Fibroblast of skin of left quadriceps (primary cell): ENCODE results near the gene C22orf15.

ENCODE experiments used
- DNase-seq, 2 experiments: peaks; one replicate each; pipeline ENCODE4 v3.0.0-alpha.2; 2013; ENCODE audit warnings: low read depth in 2 of 2

C22orf15 gene

DNA sequence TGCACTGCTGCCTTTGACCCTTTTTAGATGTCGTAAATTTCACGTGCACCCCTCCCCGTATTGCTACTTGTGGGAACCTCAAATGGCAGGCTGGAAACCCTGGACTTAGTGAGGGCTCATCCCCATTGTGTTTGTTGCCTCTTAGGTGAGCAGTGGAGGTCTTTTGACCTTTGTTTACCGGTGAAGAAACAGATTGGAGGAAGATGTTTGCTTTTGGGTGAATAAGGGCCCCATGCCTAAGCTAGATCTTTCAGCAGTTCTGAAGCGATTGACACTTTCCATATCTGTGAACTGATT, 24.8 kb downstream of the C22orf15 start:
- DNase-seq: no peak

DNA sequence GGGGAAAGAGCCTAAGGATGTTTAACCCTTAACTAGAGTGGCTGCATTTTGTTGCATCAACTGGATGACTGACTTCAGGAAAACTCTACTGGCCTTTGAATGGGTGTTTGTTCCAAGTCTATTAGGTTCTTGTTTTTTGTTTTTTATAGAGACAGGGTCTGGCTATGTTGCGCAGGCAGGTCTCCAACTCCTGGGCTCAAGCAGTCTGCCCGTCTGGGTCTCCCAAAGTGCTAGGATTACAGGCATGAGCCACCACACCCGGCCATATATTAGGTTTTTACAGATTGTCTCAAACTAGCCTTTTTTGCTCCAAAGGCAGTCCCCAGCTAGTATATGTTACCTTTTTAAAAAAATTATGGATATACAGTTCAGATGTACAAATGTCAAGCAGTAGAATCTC, 25.1 kb downstream of the C22orf15 start:
- DNase-seq: no peak

- DNase-seq: no peak
Observed at GRCh38 chr22:23789121-23789520, 26.3 kb downstream of the C22orf15 start.

- DNase-seq: no peak
Observed at GRCh38 chr22:23789638-23790037, 26.8 kb downstream of the C22orf15 start.

DNA sequence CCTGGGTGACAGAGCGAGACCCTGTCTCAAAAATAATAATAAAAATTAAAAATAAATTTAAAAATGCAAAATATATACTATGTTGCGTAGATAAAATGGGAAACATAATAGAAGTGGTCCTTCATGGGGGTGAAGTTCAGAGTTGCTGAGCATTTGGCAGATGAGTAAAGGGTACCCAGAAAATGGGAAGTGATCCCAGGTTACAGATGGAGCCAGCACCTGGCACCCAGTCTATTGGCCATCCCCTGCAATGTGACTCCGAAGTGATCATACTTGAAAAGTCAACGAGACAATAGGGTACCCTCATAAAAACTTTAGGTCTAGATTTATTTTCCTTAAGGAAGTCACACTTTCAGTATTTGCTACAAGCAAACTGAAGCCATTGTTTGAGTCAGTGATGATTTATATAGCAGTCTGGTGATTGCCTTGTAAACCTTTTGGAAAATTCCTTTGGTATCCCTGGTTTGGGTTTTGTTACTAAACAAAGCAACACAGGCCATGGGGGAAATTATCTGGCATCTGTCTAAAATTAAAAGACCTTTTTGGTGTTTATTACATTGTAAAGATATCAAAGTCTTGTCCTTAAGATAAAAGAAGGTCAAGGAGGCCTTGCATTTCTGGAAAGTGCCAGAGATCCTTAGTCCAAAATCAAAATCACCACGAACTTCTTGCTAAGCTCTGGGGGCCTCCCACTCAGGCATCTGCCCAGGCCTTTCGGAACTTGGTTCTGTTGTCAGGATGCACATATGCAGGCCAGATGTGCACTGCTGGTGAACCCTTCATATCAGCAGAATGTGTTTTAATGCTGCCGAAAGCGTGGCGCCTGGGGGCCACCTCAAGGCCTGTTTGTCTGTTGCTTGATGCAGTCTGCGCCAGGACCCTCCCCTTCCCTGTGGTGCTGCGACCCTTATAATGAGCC, 28.3 kb downstream of the C22orf15 start:
- peak; percentile 68 to 73 for DNase-seq

GRCh38 chr22:23791738-23792645, 29.2 kb downstream of the C22orf15 start:
- no peak for DNase-seq

- no peak for DNase-seq
Observed at GRCh38 chr22:23793326-23793725, 30.5 kb downstream of the C22orf15 start.

GRCh38 chr22:23796461-23796860, 33.7 kb downstream of the C22orf15 start:
- peak; percentile 84 to 87 for DNase-seq

GRCh38 chr22:23800297-23801237, 37.8 kb downstream of the C22orf15 start:
- DNase-seq: no peak

DNA sequence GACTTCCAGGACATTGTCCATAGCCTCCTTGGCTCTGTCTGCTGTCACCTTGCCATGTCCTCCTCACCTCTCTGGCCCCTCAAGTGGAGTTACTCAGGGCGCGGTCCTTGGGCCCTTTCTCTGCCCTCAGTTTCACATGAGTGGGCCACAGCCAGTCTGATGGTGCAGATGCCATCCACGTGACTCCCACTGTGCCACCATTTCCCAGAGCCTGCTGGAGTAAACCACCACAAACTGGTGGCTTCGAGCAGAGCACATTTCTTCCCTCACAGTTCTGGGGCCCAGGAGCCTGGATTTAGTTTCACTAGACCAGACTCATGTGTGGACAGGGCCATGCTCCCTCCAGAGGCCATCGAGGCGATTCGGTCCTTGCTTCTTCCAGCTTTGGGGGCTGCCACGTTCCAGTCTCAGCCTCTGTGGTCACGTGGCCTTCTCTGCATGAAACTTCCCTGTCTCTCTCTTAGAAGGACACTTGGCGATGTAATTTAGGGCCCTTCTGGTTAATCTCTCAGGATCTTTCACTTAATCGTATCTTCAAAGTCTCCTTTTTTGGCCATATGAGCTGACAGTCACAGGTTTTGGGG, 38.5 kb downstream of the C22orf15 start:
- no peak for DNase-seq

- DNase-seq: no peak
Observed at GRCh38 chr22:23801886-23802377, 39.1 kb downstream of the C22orf15 start.

GRCh38 chr22:23803001-23803819, 40.4 kb downstream of the C22orf15 start:
- DNase-seq: no peak

GRCh38 chr22:23804781-23805291, 42.0 kb downstream of the C22orf15 start:
- DNase-seq: no peak

DNA sequence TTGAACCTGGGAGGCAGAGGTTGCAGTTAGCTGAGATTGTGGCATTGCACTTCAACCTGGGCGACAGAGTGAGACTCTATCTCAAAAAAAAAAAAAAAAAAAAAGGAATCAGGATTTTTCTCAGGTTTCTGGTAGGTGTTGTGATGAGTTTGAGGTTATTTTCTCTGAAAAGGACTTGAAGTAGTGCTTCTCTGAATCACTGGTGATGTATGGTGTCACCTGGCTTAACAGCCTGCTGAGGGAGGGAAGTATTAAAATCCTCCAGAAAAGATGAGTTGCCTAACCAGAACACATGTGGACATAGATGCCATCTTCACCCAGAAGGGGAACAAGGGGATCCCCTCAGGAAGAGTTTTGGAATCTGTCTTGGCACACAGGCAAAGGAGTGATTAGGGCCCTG, 44.0 kb downstream of the C22orf15 start:
- no peak for DNase-seq

- no peak for DNase-seq
Observed at GRCh38 chr22:23812378-23812777, 49.6 kb downstream of the C22orf15 start.
